GM03348 (cell line): ENCODE data around the gene GRID1.

Source experiments
- DNase-seq: peaks from one replicate; pipeline ENCODE4 v3.0.0; 2012; ENCODE audit warnings: low spot score

Gene GRID1

GRCh38 chr10:86167121-86167761 lies 199.4 kb downstream of the GRID1 start:
- no peak for DNase-seq

DNA sequence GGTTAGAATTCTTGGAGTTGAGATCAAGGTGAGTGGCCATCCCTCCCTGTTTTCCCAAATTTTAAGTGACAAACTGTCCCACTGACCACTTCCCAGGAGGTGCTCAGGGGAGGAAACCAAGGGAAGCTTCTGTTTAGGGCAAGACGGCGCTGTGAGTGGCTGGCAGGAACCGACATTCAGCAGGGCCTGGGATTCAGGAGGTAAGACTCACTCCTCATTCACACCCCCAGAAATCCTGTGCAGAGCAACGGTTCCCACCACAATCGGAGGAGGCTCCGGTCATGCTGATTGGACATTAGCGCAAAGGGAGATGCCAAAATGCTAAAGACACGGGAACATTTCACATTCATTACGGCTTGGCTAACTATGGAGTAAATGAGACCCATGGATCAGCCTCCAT lies 200.9 kb downstream of the GRID1 start:
- no peak for DNase-seq

DNA sequence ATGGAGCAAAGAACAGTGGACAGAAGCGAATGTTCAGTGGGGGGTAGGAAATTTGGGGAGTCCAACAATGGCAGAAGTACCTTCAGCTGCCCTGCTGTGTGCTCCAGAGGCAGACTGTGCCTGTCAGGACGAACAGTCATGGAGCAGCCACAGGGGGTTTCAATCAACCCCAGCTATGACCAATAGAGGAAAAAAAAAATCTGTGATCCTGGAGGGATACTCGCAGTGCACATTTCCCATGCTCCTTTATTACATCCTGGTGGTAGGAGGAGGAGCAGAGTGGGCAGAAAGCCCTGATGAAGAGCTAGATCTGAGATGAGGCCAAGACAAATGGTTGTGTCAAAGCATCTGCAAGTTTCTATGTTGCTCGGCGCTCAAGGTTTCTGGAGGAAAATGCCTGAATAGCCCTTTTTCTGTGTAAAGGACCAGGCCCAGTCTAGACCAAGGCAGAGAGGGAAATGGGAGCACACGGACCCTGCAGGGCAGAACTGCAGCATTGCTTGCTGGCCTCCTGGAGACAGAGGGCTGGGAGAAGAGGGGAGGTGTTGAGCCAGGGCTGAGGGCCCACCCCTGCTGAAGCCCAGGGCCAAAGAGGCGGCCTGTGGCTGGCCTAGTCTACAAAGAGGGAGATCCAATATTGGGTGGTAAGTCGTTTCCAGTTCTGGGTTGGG lies 201.5 kb downstream of the GRID1 start:
- no peak for DNase-seq

GRCh38 chr10:86164174-86164774 lies 202.3 kb downstream of the GRID1 start:
- DNase-seq: no peak

- DNase-seq: no peak
These were observed 202.9 kb downstream of the GRID1 start for GRCh38 chr10:86163522-86164173.

- DNase-seq: no peak
These were observed 203.7 kb downstream of the GRID1 start for GRCh38 chr10:86162696-86163400.

- no peak for DNase-seq
These were observed 204.6 kb downstream of the GRID1 start for GRCh38 chr10:86162036-86162435.

DNA sequence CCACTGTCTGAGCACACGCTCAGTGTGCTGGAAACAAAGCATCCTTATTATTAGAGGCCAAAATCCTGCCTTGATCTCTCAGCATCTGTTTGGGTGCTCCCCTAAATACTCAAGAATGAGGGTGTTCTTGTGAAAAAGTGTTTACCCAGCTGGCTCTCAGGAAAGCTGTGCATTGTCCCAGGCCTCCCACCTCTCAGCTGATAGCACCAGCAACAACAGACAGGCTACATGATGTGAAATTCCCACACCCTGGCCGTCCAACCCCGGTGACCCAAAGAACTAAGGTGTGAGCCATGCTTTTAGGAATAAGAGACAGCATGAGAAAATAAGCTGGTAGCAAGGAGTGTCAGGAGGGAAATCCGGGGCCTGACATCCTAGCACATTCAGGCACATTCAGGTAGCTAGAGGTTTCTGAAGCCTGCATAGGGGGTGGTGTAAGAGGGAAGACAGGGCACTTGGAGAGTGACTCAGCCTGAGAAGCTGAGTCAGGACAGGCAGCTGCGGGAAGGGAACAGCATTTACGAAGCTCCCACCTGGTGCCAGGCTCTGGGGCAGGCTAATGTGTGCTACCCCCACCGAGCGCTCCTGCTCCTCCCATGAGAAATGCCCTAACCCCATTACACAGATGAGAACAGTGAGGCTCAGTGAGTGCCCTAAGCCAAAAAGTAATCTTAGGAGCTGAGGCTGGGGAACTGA lies 205.6 kb downstream of the GRID1 start:
- no peak for DNase-seq

DNA sequence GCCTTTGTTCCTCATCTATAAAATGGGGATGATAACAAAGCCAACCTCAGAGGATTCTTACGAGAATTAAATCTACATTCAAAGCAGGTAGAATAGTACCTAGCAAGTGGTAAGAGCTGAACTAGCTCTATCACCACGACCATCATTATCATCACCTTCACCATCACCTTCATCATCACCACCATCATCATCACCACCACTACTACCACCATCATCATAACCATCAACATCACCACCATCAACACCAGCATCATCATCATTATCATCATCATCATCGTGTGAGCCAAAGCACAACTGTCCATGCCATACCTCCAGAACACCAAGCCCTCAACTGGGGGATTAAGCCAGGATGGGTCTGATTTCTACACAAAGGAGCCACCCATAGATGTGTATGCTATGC lies 206.8 kb downstream of the GRID1 start:
- DNase-seq: no peak

GRCh38 chr10:86155054-86155921 lies 211.3 kb downstream of the GRID1 start:
- no peak for DNase-seq

DNA sequence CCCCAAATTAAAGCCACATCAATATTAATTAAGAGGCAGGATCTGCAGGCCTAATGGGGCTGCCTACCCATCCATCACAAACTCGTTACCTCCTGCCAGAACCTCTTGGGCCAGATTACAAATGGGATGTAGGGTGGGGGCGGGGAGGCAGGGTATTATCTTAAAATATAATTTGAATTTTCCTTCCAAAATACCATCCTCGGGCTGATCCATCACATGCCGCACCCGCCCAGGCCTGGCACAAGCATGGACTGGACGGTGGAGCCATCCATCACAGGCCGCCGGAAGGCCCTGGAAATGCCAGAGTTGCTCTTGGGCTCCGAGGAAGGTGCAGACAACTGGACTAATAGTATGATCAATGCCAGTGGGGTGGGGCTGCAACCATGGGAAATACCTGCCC lies 212.8 kb downstream of the GRID1 start:
- no peak for DNase-seq

DNA sequence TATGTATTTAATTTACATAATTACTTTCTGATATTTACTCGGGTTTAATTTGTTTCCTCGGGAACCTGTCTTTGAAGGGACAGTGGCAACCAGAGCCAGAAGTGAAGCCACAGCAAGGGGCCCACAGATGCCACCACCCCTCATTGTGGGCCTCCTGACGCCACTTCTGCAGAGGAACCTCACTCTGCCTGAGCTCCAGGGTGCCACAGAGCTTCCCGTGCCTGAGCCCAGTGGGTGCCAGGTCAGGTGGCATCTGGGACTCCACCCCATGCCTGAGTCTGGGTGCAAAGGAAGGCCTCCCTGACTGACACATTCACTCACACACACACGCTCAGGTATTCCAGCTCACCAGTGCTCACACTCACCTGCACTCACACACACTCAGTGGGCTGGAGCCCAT lies 213.7 kb downstream of the GRID1 start:
- no peak for DNase-seq

GRCh38 chr10:86152354-86152753 lies 214.2 kb downstream of the GRID1 start:
- DNase-seq: no peak

- no peak for DNase-seq
These were observed 215.0 kb downstream of the GRID1 start for GRCh38 chr10:86151613-86152012.

GRCh38 chr10:86149257-86149656 lies 217.3 kb downstream of the GRID1 start:
- DNase-seq: no peak

DNA sequence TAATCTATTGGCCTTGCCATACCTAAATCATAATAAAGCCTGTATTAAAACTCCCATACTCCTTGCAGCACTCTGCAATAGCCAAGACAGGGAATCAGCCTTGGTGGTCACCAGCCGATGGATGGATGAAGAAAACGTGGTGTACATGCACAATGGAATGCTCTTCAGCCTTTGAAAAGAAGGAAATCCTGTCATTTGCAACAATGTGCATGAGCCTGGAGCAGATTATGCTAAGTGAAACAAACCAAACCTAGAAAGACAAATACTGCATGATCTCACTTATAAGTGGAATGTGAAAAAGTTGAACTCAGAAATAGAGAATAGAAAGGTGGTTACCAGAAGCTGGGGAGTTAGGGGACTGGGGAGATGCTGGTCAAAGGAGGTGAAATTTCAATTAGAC lies 218.5 kb downstream of the GRID1 start:
- DNase-seq: no peak

- DNase-seq: no peak
These were observed 222.3 kb downstream of the GRID1 start for GRCh38 chr10:86144301-86144700.

- no peak for DNase-seq
These were observed 224.7 kb downstream of the GRID1 start for GRCh38 chr10:86141896-86142295.

DNA sequence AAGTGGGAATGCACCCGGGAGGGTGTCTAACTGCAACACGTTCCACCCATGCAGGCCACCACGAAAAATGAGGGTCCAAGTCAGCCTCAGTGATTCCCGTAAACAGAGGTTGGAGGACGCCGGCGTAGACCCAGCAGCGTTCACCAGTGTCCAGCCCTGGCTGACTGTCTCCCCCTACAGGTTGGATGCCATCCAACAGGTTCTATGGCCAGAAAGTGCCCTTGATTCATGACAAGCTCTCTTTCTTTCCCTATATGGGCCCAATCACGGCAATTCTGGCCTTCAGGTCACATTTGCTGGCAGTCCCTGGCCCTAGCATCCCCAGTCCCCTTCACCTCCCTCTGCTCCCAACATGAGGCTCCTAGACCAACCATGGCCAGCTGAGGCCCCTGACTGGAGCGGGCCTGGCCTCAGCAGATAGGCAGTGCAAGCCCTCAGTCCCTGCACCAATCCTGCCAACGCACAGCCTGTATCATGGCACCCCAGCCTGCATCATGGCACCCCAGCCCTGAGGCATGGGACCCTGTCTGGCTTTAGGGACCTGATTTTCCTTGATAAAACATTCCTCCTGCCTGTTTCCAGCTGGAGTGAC lies 227.4 kb downstream of the GRID1 start:
- DNase-seq: no peak

DNA sequence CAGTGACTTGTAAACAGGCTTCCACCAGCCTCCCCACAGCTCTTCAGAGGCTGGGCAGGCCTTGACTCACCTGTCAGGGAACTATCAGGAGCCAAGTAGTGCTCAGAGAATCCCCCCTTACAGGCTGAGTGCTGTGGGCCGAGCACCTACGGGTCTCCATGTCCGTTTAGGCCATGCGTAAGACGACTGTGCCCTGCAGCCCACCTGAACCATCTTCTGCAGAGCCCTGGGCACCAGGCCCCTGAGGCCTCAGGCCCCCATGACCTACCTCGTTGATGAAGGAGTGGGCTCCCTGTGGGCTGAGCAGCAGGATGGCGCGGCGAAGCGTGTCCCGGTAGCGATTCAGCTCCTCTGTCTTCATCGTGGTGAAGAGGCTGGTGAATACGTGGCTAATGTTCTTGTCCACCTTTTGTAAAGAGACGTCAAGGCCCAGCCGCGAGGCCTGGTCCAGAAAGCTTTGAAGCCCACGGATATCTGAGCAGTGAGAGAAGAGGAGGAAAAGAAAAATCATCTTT lies 228.0 kb downstream of the GRID1 start:
- no peak for DNase-seq
